ENCODE results near the gene CASP7. TPM values are rescaled to one million over a fixed set of nuclear protein-coding genes. Genes with fewer than 3 reads are reported as not detected.

Gene CASP7
- total and polyA plus RNA-seq, 8 donors = 34.0 to 50.5 (median 43.7) TPM

- H3K27ac ChIP-seq = no peak overlapping the region
- intact Hi-C loops (cut with DNase I) = no loop called here
- no peak for TF ChIP-seq CTCF (IDR thresholded peaks at IDR 0.05)
- peaks cover 0 to 6% of the 10 kb centered on the region in 2 donors for H3K36me3 ChIP-seq
- peaks cover 9 to 22% of the 10 kb centered on the region in 2 donors for H3K4me1 ChIP-seq
- no peak overlapping the region for H3K4me3 ChIP-seq
- DNase-seq (no peak), ATAC-seq (no peak)
- no peaks in the 10 kb centered on the region for H3K27me3 ChIP-seq
- H3K9me3 ChIP-seq = no peaks in the 10 kb centered on the region
These were observed 28.9 kb downstream of the CASP7 start for GRCh38 chr10:113708640-113709039.

- intact Hi-C loops (cut with DNase I) = no loop called here
These were observed 29.6 kb downstream of the CASP7 start for GRCh38 chr10:113709221-113709838.

GRCh38 chr10:113711142-113711541 is 31.4 kb downstream of the CASP7 start:
- intact Hi-C loops (cut with DNase I) = loop anchor here in 1 of 2 donors (10.0 kb wide), 1 partner anchor 394 kb away; no protein-coding TSS in a partner anchor
- Histone ChIP-seq H3K27me3 (no peaks in the 10 kb centered on the region), H3K4me1 (peaks cover 9 to 22% of the 10 kb centered on the region in 2 donors), H3K4me3 (no peak overlapping the region), H3K27ac (no peak overlapping the region), H3K36me3 (peaks cover 0 to 11% of the 10 kb centered on the region in 2 donors), H3K9me3 (no peaks in the 10 kb centered on the region)
- TF ChIP-seq CTCF (IDR thresholded peaks at IDR 0.05) = no peak
- DNase-seq = no peak
- no peak for ATAC-seq

More at GRCh38 chr10:113709221-113709838, 29.6 kb downstream of the CASP7 start:
- Histone ChIP-seq H3K36me3 (peaks cover 0 to 6% of the 10 kb centered on the region in 2 donors), H3K9me3 (no peaks in the 10 kb centered on the region), H3K4me3 (no peak overlapping the region), H3K27ac (peak overlapping the region in 1 of 2 donors; percentile 39), H3K27me3 (no peaks in the 10 kb centered on the region), H3K4me1 (peaks cover 9 to 22% of the 10 kb centered on the region in 2 donors)
- no peak for TF ChIP-seq CTCF (IDR thresholded peaks at IDR 0.05)
- ATAC-seq (peak; percentile 21), DNase-seq (no peak)

GRCh38 chr10:113712024-113712423 is 32.3 kb downstream of the CASP7 start:
- intact Hi-C loops (cut with DNase I) = loop anchor here in 1 of 2 donors (10.0 kb wide), 1 partner anchor 393 kb away; no protein-coding TSS in a partner anchor
- ATAC-seq = no peak
- H3K36me3 ChIP-seq = peaks cover 0 to 11% of the 10 kb centered on the region in 2 donors
- H3K27ac ChIP-seq = no peak overlapping the region
- no peak overlapping the region for H3K4me3 ChIP-seq
- H3K4me1 ChIP-seq = peaks cover 9 to 17% of the 10 kb centered on the region in 2 donors
- DNase-seq = no peak
- no peak for TF ChIP-seq CTCF (IDR thresholded peaks at IDR 0.05)
- no peaks in the 10 kb centered on the region for H3K27me3 ChIP-seq
- H3K9me3 ChIP-seq = no peaks in the 10 kb centered on the region

- no peak overlapping the region for H3K27ac ChIP-seq
- peaks cover 4 to 7% of the 10 kb centered on the region in 2 donors for H3K4me1 ChIP-seq
- no peaks in the 10 kb centered on the region for H3K9me3 ChIP-seq
- DNase-seq = no peak
- ATAC-seq = no peak
- H3K4me3 ChIP-seq = no peak overlapping the region
- peaks cover 0 to 14% of the 10 kb centered on the region in 2 donors for H3K36me3 ChIP-seq
- intact Hi-C loops (cut with DNase I) = loop anchor here in 1 of 2 donors (10.0 kb wide), 1 partner anchor 392 kb away; no protein-coding TSS in a partner anchor
- H3K27me3 ChIP-seq = no peaks in the 10 kb centered on the region
- TF ChIP-seq CTCF (IDR thresholded peaks at IDR 0.05) = no peak
These were observed 33.3 kb downstream of the CASP7 start for GRCh38 chr10:113712755-113713639.

All from left lung (tissue), 10 donors.